WTC11 (cell line): Measurements from ENCODE around the gene BPIFB2. TPM values are rescaled to one million over a fixed set of nuclear protein-coding genes. Genes with fewer than 3 reads are reported as not detected.

Experiments
- ATAC-seq: fragments of 200-7000 bp; cut with Tn5 transposase; 2 replicates; pipeline ENCODE4 v1.10.0; 2021; ENCODE audit warnings: mild to moderate bottlenecking, moderate library complexity
- CTCF ChIA-PET: fragments of 300-600 bp; sonication (Branson Sonifier 250); formaldehyde crosslinking; loops from one replicate; lab custom pipeline; 2021; ENCODE audit warnings: antibody characterized with exemption; lab: Charles Lee
- POLR2A ChIA-PET: fragments of 350-600 bp; sonication (Branson Sonifier 250); formaldehyde crosslinking; loops from one replicate; lab custom pipeline; 2021; ENCODE audit warnings: antibody characterized with exemption; lab: Charles Lee
- DNase-seq: peaks from one replicate; pipeline ENCODE4 v3.0.0; 2021; ENCODE audit warnings: low spot score
- H3K27ac Mint-ChIP-seq: 2 replicates; pipeline ENCODE4 v1.8.0; 2021; ENCODE audit warnings: mixed read lengths
- H3K27me3 Mint-ChIP-seq: 2 replicates; pipeline ENCODE4 v1.8.0; 2021; ENCODE audit warnings: low read depth, mild to moderate bottlenecking, moderate library complexity, mixed read lengths
- H3K36me3 Mint-ChIP-seq: 2 replicates; pipeline ENCODE4 v1.8.0; 2021; ENCODE audit warnings: mixed read lengths
- H3K4me1 Mint-ChIP-seq: 2 replicates; pipeline ENCODE4 v1.8.0; 2022; ENCODE audit warnings: mixed read lengths
- H3K4me3 Mint-ChIP-seq: 2 replicates; pipeline ENCODE4 v1.8.0; 2021; ENCODE audit warnings: mild to moderate bottlenecking, moderate library complexity, mixed read lengths
- H3K9me3 Mint-ChIP-seq: 2 replicates; pipeline ENCODE4 v1.8.0; 2021; ENCODE audit warnings: mixed read lengths
- AR ChIP-seq: fragments of 250-450 bp; sonication (Bioruptor Pico); IDR thresholded peaks from 2 replicates; pipeline ENCODE4 v1.9.0; 2021; ENCODE audit warnings: mild to moderate bottlenecking
- E2F4 ChIP-seq: sonication (generic); formaldehyde crosslinking; IDR thresholded peaks from 2 replicates; pipeline ENCODE4 v1.8.1; 2022; ENCODE audit warnings: low read depth, mild to moderate bottlenecking, moderate library complexity, missing genetic modification reagents, borderline replicate concordance
- ERG ChIP-seq: fragments of 250-450 bp; sonication (Bioruptor Pico); IDR thresholded peaks from 2 replicates; pipeline ENCODE4 v1.8.0; 2021; ENCODE audit warnings: mild to moderate bottlenecking
- FOXJ3 ChIP-seq: sonication (generic); formaldehyde crosslinking; IDR thresholded peaks from 2 replicates; pipeline ENCODE4 v1.9.0; 2021; ENCODE audit warnings: missing genetic modification reagents, mild to moderate bottlenecking, borderline replicate concordance
- GABPB1 ChIP-seq: sonication (generic); formaldehyde crosslinking; IDR thresholded peaks from 2 replicates; pipeline ENCODE4 v1.8.1; 2023; ENCODE audit warnings: mild to moderate bottlenecking, missing genetic modification reagents
- HMGXB4 ChIP-seq: sonication (generic); formaldehyde crosslinking; IDR thresholded peaks from 2 replicates; pipeline ENCODE4 v1.8.1; 2023; ENCODE audit warnings: mild to moderate bottlenecking, moderate library complexity, missing genetic modification reagents
- JUN ChIP-seq: sonication (generic); formaldehyde crosslinking; IDR thresholded peaks from 2 replicates; pipeline ENCODE4 v1.8.0; 2023; ENCODE audit warnings: mild to moderate bottlenecking, missing genetic modification reagents
- MXD4 ChIP-seq: fragments of 250-450 bp; sonication (Bioruptor Pico); IDR thresholded peaks from 2 replicates; pipeline ENCODE4 v1.8.0; 2021; ENCODE audit warnings: mild to moderate bottlenecking, moderate library complexity, borderline replicate concordance
- NFYB ChIP-seq: sonication (generic); formaldehyde crosslinking; conservative IDR thresholded peaks from 2 replicates; pipeline ENCODE4 v1.8.0; 2022; ENCODE audit warnings: low read depth, missing genetic modification reagents
- RELA ChIP-seq: sonication (generic); formaldehyde crosslinking; IDR thresholded peaks from 2 replicates; pipeline ENCODE4 v1.8.1; 2022; ENCODE audit warnings: missing genetic modification reagents, mild to moderate bottlenecking, borderline replicate concordance
- TEAD1 ChIP-seq: sonication (generic); formaldehyde crosslinking; IDR thresholded peaks from 2 replicates; pipeline ENCODE4 v1.8.0; 2022; ENCODE audit warnings: mild to moderate bottlenecking, missing genetic modification reagents
- USF2 ChIP-seq: sonication (generic); formaldehyde crosslinking; IDR thresholded peaks from 2 replicates; pipeline ENCODE4 v1.8.1; 2023; ENCODE audit warnings: mild to moderate bottlenecking, missing genetic modification reagents, moderate library complexity
- ZNF121 ChIP-seq: sonication (generic); formaldehyde crosslinking; IDR thresholded peaks from 2 replicates; pipeline ENCODE4 v1.8.0; 2023; ENCODE audit warnings: missing genetic modification reagents
- ZNF263 ChIP-seq: sonication (generic); formaldehyde crosslinking; IDR thresholded peaks from 2 replicates; pipeline ENCODE4 v1.8.1; 2022; ENCODE audit warnings: low read depth, mild to moderate bottlenecking, moderate library complexity, missing genetic modification reagents
- ZNF317 ChIP-seq: sonication (generic); formaldehyde crosslinking; IDR thresholded peaks from 2 replicates; pipeline ENCODE4 v1.8.1; 2023; ENCODE audit warnings: low read depth, mild to moderate bottlenecking, moderate library complexity, missing genetic modification reagents, borderline replicate concordance
- total RNA-seq: library from RNA; stranded (reverse); gene quantifications from 3 replicates; pipeline ENCODE4 v1.2.3, GENCODE V29; 2021

The BPIFB2 gene
- total RNA-seq, 1 experiment from 2014 or later, result 0.09 TPM

GRCh38 chr20:33006776-33007375, 628 bp upstream of the BPIFB2 start:
- peaks cover 6% of the 10 kb centered on the region for H3K9me3 Mint-ChIP-seq
- no peak overlapping the region for H3K4me3 Mint-ChIP-seq
- no peaks in the 10 kb centered on the region; the same call in 1 of the 2 replicates for H3K36me3 Mint-ChIP-seq
- peaks cover 6% of the 10 kb centered on the region; the same call in 1 of the 2 replicates for H3K4me1 Mint-ChIP-seq
- ChIA-PET POLR2A (no interaction called here), CTCF (interaction anchor here (0.5 to 3.5 kb wide), 6 partner anchors 9 to 105 kb away, joined by 3 to 51 read pairs (median 6); partner anchors contain the start of gene BPIFB6)
- H3K27me3 Mint-ChIP-seq, result no peaks in the 10 kb centered on the region
- DNase-seq (no peak), ATAC-seq (no peak)
- no peak overlapping the region for H3K27ac Mint-ChIP-seq
- no peak for TF ChIP-seq ERG (CRISPR knock-in tag)
- TF ChIP-seq MXD4 (CRISPR knock-in tag), result no peak
- TF ChIP-seq FOXJ3 (CRISPR knock-in tag), result no peak
- TF ChIP-seq GABPB1 (CRISPR knock-in tag), result peak; percentile 37; the same call in 1 of the 2 replicates
- no peak for TF ChIP-seq HMGXB4 (CRISPR knock-in tag)

- no peak overlapping the region for H3K27ac Mint-ChIP-seq
- ATAC-seq (no peak), DNase-seq (no peak)
- peaks cover 6% of the 10 kb centered on the region for H3K9me3 Mint-ChIP-seq
- ChIA-PET CTCF (interaction anchor here (1.3 to 1.6 kb wide), 2 partner anchors 13 to 87 kb away, joined by 4 to 8 read pairs; no protein-coding TSS in a partner anchor), POLR2A (no interaction called here)
- H3K4me3 Mint-ChIP-seq, result no peak overlapping the region
- H3K36me3 Mint-ChIP-seq, result no peaks in the 10 kb centered on the region; the same call in 1 of the 2 replicates
- H3K27me3 Mint-ChIP-seq, result no peaks in the 10 kb centered on the region
- peaks cover 6% of the 10 kb centered on the region; the same call in 1 of the 2 replicates for H3K4me1 Mint-ChIP-seq
- TF ChIP-seq RELA (CRISPR knock-in tag) (no peak), E2F4 (CRISPR knock-in tag) (no peak), GABPB1 (CRISPR knock-in tag) (peak; percentile 21; the same call in 1 of the 2 replicates)
These were observed 1.1 kb downstream of the BPIFB2 start for GRCh38 chr20:33008336-33009213.

GRCh38 chr20:33009214-33010132, 2.0 kb downstream of the BPIFB2 start:
- POLR2A ChIA-PET, result no interaction called here
- CTCF ChIA-PET, result interaction anchor here (1.1 to 1.3 kb wide), 3 partner anchors 13 to 107 kb away, joined by 3 to 5 read pairs (median 4); no protein-coding TSS in a partner anchor
- Mint-ChIP-seq H3K9me3 (peaks cover 6% of the 10 kb centered on the region), H3K27ac (no peak overlapping the region), H3K36me3 (no peaks in the 10 kb centered on the region; the same call in 1 of the 2 replicates), H3K4me1 (peaks cover 9% of the 10 kb centered on the region; the same call in 1 of the 2 replicates), H3K4me3 (no peak overlapping the region), H3K27me3 (no peaks in the 10 kb centered on the region)
- DNase-seq (no peak), ATAC-seq (no peak)
- TF ChIP-seq ZNF263 (no peak), GABPB1 (CRISPR knock-in tag) (peak; percentile 95)

- no peak overlapping the region for H3K4me3 Mint-ChIP-seq
- ChIA-PET POLR2A (no interaction called here), CTCF (interaction anchor here (1.1 to 1.2 kb wide), 2 partner anchors 14 to 108 kb away, joined by 3 to 5 read pairs; no protein-coding TSS in a partner anchor)
- ATAC-seq (no peak), DNase-seq (no peak)
- H3K27ac Mint-ChIP-seq, result no peak overlapping the region
- H3K36me3 Mint-ChIP-seq, result no peaks in the 10 kb centered on the region; the same call in 1 of the 2 replicates
- peaks cover 4% of the 10 kb centered on the region for H3K9me3 Mint-ChIP-seq
- no peaks in the 10 kb centered on the region for H3K27me3 Mint-ChIP-seq
- peaks cover 13% of the 10 kb centered on the region; the same call in 1 of the 2 replicates for H3K4me1 Mint-ChIP-seq
- TF ChIP-seq USF2 (CRISPR knock-in tag) (no peak), AR (CRISPR knock-in tag) (no peak), JUN (CRISPR knock-in tag) (no peak), ZNF317 (no peak), NFYB (CRISPR knock-in tag) (no peak), TEAD1 (CRISPR knock-in tag) (no peak), ZNF121 (CRISPR knock-in tag) (no peak)
These were observed 2.6 kb downstream of the BPIFB2 start for GRCh38 chr20:33010133-33010504.
